Measurements from ENCODE around the gene NT5E.

GRCh38 chr6:85490516-85491248 lies 40.8 kb downstream of the NT5E start:
- TF ChIP-seq EZH2 (IDR thresholded peaks at IDR 0.05; ENCODE audit: low read depth) (no peak), CTCF (conservative IDR thresholded peaks at IDR 0.05) (no peak)
